Hepatocyte (in vitro differentiated cells): Measurements from ENCODE around the gene DNAAF3. TPM values are rescaled to one million over a fixed set of nuclear protein-coding genes. Genes with fewer than 3 reads are reported as not detected.

Experiments used
- DNase-seq: peaks from one replicate; pipeline ENCODE4 v3.0.0-alpha.2; 2016; ENCODE audit warnings: low spot score
- H2AFZ ChIP-seq: fragments of 200-600 bp; sonication (generic); 2 replicates; pipeline ENCODE4 v1.6.0; 2016; ENCODE audit warnings: antibody characterized with exemption, mild to moderate bottlenecking
- H3K27ac ChIP-seq: fragments of 200-600 bp; sonication (generic); 2 replicates; pipeline ENCODE4 v1.5.1; 2016; ENCODE audit warnings: mild to moderate bottlenecking
- H3K27me3 ChIP-seq: fragments of 200-600 bp; sonication (generic); 2 replicates; pipeline ENCODE4 v1.6.1; 2016
- H3K36me3 ChIP-seq: fragments of 200-600 bp; sonication (generic); replicated peaks from 2 replicates; pipeline ENCODE4 v1.5.1; 2016; ENCODE audit warnings: low read depth; ENCODE audit not compliant: insufficient read depth
- H3K4me1 ChIP-seq: fragments of 200-600 bp; sonication (generic); 2 replicates; pipeline ENCODE4 v1.5.1; 2016; ENCODE audit warnings: mild to moderate bottlenecking, moderate library complexity; ENCODE audit not compliant: insufficient read depth
- H3K4me2 ChIP-seq: fragments of 200-600 bp; sonication (generic); 2 replicates; pipeline ENCODE4 v1.6.0; 2016
- H3K4me3 ChIP-seq: fragments of 200-600 bp; sonication (generic); 2 replicates; pipeline ENCODE4 v1.5.1; 2016; ENCODE audit warnings: mild to moderate bottlenecking
- H3K79me2 ChIP-seq: fragments of 200-600 bp; sonication (generic); 2 replicates; pipeline ENCODE4 v1.6.0; 2017; ENCODE audit warnings: mild to moderate bottlenecking
- H3K9me2 ChIP-seq: fragments of 200-600 bp; sonication (generic); replicated peaks from 2 replicates; pipeline ENCODE4 v1.6.0; 2017; ENCODE audit warnings: mild to moderate bottlenecking; ENCODE audit not compliant: insufficient read depth
- H3K9me3 ChIP-seq: fragments of 200-600 bp; sonication (generic); 2 replicates; pipeline ENCODE4 v1.5.1; 2016; ENCODE audit warnings: low read depth, mild to moderate bottlenecking
- H4K20me1 ChIP-seq: fragments of 200-600 bp; sonication (generic); 2 replicates; pipeline ENCODE4 v1.6.0; 2016; ENCODE audit warnings: mild to moderate bottlenecking; ENCODE audit not compliant: insufficient read depth, poor library complexity, severe bottlenecking
- EZH2 ChIP-seq: fragments of 200-600 bp; sonication (generic); IDR thresholded peaks from 2 replicates; pipeline ENCODE4 v1.6.1; 2016; ENCODE audit warnings: antibody characterized with exemption, mild to moderate bottlenecking, borderline replicate concordance
- EZH2phosphoT487 ChIP-seq: fragments of 200-600 bp; sonication (generic); IDR thresholded peaks from one replicate; pipeline ENCODE4 v1.6.1; 2018; ENCODE audit warnings: antibody characterized with exemption, mild to moderate bottlenecking, low read depth, moderate library complexity; ENCODE audit not compliant: unreplicated experiment, severe bottlenecking
- WGBS: methylation state at CpG from one replicate; pipeline ENCODE4 v1.1.6; 2016; ENCODE audit warnings: low lambda C conversion rate; ENCODE audit errors: missing lambda C conversion rate; 5-methylcytosine and 5-hydroxymethylcytosine counted together
- polyA plus RNA-seq: library from polyadenylated mRNA; unstranded; fragments of >200 nt; fragmentation: Nextera tagmentation; extraction: Ambion mirVana; gene quantifications from 2 replicates; pipeline ENCODE4 v1.2.1, GENCODE V29; 2016
- total RNA-seq: library from RNA; depleted of rRNA; stranded (reverse); fragments of >200 nt; gene quantifications from 2 replicates; pipeline ENCODE4 v1.2.3, GENCODE V29; 2014
- TF ChIP-seq, protein P1 (sequence below): fragments of 200-600 bp; sonication (generic); IDR thresholded peaks from 2 replicates; pipeline ENCODE4 v1.5.1; 2016; ENCODE audit warnings: antibody characterized with exemption, mild to moderate bottlenecking; ENCODE audit not compliant: poor library complexity

The DNAAF3 gene
- total and polyA plus RNA-seq, 2 experiments from 2014 or later, result 0.17 to 4.9 TPM

DNA sequence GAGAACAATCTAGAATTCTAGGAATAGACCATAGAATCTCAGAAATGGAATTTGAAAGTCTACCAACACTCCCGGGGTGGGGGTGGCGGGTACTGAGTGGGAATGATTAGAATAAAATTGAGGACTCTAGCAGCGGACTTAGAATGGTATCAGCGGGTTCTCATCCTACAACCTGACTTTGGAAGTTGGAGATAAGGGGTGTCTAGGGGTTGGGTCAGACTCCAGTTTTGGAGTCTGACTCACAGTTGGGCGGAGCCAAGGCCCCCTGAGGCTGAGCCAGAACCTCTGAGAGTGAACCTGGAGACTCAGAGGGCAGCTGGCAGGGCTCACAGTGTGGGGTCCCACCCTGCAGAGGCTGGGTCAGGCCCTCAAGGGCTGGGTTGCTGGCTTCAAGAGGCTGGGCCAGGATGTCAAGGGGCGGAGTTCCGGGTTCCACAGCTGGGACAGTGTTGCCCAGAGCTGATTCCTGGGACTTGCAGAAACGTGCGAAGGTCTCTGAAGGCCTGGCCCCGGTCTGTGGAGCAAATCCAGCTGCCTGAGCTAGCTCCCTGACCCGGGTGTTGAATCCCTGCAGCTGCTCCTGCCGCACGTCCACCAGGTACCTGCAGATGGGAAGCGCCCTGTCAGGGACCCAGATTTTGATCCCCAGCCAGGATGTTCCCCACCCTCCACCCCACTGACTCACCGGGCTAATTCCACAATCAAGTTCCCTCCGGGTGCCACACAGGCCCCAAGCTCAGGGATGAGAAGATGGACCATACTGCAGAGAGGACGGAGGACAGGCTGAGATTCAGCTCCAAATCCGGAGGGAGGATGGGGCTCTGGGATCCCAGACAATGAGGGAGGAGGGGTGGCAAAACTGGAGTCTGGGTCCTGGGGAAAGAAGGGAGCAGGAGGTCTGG lies 7.3 kb downstream of the DNAAF3 start:
- TF ChIP-seq EZH2 (no peak), EZH2phosphoT487 (no peak)
- TF ChIP-seq, protein P1, sequence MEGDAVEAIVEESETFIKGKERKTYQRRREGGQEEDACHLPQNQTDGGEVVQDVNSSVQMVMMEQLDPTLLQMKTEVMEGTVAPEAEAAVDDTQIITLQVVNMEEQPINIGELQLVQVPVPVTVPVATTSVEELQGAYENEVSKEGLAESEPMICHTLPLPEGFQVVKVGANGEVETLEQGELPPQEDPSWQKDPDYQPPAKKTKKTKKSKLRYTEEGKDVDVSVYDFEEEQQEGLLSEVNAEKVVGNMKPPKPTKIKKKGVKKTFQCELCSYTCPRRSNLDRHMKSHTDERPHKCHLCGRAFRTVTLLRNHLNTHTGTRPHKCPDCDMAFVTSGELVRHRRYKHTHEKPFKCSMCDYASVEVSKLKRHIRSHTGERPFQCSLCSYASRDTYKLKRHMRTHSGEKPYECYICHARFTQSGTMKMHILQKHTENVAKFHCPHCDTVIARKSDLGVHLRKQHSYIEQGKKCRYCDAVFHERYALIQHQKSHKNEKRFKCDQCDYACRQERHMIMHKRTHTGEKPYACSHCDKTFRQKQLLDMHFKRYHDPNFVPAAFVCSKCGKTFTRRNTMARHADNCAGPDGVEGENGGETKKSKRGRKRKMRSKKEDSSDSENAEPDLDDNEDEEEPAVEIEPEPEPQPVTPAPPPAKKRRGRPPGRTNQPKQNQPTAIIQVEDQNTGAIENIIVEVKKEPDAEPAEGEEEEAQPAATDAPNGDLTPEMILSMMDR, result no peak
- no peak for DNase-seq
- Histone ChIP-seq H3K27ac (no peak overlapping the region), H3K9me3 (no peaks in the 10 kb centered on the region), H3K27me3 (peaks cover 41% of the 10 kb centered on the region), H3K79me2 (no peaks in the 10 kb centered on the region), H3K4me1 (no peaks in the 10 kb centered on the region), H4K20me1 (no peaks in the 10 kb centered on the region), H3K4me3 (no peak overlapping the region), H3K9me2 (no peaks in the 10 kb centered on the region), H3K36me3 (no peaks in the 10 kb centered on the region), H3K4me2 (no peak overlapping the region), H2AFZ (no peak overlapping the region)
- WGBS, result 79% methylated on average over 18 of the region's 18 CpGs

DNA sequence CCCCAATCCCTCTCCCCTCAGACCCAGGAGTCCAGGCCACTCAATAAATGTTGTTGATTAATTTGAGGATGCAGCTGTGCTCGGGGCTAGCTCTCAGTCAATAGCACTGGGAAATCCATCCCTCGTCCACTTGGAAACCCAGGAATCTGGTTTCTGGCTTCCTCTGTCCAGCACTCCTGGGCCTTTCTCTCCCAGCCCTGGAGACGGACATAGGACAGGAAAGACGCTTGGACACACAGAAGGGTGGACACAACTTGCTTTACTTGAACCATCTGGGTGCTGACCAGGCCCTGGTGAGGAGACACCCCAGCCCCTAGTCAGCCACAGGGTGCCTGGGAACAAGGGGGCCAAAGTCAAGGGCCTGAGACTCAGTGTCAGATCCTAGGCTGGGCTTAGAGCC lies 8.0 kb downstream of the DNAAF3 start:
- WGBS, result 58% methylated on average over 4 of the region's 4 CpGs
- no peaks in the 10 kb centered on the region for H4K20me1 ChIP-seq
- H2AFZ ChIP-seq, result no peak overlapping the region
- H3K9me3 ChIP-seq, result no peaks in the 10 kb centered on the region
- no peaks in the 10 kb centered on the region for H3K4me1 ChIP-seq
- H3K27ac ChIP-seq, result no peak overlapping the region
- H3K79me2 ChIP-seq, result no peaks in the 10 kb centered on the region
- H3K4me3 ChIP-seq, result no peak overlapping the region
- no peaks in the 10 kb centered on the region for H3K36me3 ChIP-seq
- no peak overlapping the region for H3K4me2 ChIP-seq
- TF ChIP-seq EZH2, result no peak
- no peak for TF ChIP-seq EZH2phosphoT487
- TF ChIP-seq, protein P1, result no peak
- no peak for DNase-seq
- no peaks in the 10 kb centered on the region for H3K9me2 ChIP-seq
- peaks cover 41% of the 10 kb centered on the region for H3K27me3 ChIP-seq

DNA sequence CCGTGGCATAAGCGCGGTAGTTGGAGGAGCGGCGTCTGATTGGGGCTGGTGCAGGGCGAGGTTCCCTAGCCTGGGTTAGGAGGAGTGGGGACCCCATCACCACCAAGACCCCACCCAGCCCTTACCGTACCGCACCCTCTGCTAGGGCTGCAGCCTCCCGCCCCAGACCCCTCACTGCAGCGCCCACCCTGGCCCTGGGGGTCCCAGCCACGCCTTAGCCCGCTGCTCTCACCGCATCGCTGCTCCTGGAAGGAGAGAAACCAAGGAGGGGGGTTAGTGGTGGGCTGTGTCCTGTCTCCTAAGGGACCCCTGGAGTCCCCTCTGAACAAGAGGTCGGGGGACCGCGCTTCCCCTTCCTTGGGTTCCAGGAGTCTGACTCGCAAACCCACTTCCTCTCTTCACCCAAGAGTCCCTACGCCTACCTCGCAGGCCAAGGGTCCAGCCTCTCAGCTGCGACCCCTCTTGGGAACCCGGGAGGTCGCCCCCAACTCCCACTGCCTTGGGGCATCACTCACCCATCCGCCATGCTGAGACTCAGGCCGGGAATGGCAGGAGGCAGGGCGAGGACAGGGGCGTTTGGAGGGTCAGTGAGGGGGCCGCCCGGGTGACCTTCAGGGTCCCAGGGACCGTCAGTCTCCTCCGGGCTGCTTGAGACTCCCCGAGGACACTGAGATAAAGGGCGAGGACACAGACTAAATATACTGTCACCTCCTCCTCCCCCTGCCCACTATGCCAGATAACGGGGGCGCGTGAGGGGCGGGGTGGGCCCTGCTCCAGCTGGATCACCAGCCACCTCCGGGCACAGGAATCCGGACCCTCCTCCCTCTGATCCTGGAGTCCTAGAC lies 9.1 kb downstream of the DNAAF3 start, which contains the start of gene TNNI3:
TNNI3 (minus strand) TSS at position 669 of the 845 bp plus-strand sequence; CDS start at position 526, 143 bp downstream.
- Histone ChIP-seq H4K20me1 (no peaks in the 10 kb centered on the region), H3K36me3 (no peaks in the 10 kb centered on the region), H3K27ac (no peak within 1 kb of the TSS), H2AFZ (no peak within 1 kb of the TSS), H3K4me2 (peak within 1 kb of the TSS; percentile 77), H3K27me3 (peaks cover 39% of the 10 kb centered on the region), H3K9me3 (no peaks in the 10 kb centered on the region), H3K79me2 (no peaks in the 10 kb centered on the region), H3K9me2 (no peaks in the 10 kb centered on the region), H3K4me1 (no peaks in the 10 kb centered on the region), H3K4me3 (no peak within 1 kb of the TSS)
- TF ChIP-seq, protein P1, result no peak
- TF ChIP-seq EZH2 (no peak), EZH2phosphoT487 (no peak)
- WGBS, result 62% methylated on average over 35 of the region's 39 CpGs
- no peak for DNase-seq
